ENCODE measurements around the gene ZNF738. TPM values are rescaled to one million over a fixed set of nuclear protein-coding genes. Genes with fewer than 3 reads are reported as not detected.

Gene ZNF738
- total and polyA plus RNA-seq, 2 experiments from 2014 or later, result 137 to 138 TPM

DNA sequence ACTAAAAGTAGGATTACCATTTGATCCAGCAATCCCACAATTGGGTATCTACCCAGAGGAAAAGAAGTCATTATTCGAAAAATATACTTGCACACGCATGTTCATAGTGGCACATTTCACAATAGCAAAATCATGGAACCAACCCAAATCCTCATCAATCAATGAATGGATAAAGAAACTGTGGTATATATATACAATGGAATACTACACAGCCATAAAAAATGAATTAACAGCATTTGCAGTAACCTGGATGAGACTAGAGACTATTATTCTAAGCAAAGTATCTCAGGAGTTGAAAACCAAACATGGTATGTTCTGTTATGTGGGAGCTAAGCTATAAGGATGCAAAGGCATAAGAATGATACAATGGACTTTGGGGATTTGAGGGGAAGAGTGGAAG lies 32.6 kb upstream of the ZNF738 start (continued):
- TF ChIP-seq, protein P1, sequence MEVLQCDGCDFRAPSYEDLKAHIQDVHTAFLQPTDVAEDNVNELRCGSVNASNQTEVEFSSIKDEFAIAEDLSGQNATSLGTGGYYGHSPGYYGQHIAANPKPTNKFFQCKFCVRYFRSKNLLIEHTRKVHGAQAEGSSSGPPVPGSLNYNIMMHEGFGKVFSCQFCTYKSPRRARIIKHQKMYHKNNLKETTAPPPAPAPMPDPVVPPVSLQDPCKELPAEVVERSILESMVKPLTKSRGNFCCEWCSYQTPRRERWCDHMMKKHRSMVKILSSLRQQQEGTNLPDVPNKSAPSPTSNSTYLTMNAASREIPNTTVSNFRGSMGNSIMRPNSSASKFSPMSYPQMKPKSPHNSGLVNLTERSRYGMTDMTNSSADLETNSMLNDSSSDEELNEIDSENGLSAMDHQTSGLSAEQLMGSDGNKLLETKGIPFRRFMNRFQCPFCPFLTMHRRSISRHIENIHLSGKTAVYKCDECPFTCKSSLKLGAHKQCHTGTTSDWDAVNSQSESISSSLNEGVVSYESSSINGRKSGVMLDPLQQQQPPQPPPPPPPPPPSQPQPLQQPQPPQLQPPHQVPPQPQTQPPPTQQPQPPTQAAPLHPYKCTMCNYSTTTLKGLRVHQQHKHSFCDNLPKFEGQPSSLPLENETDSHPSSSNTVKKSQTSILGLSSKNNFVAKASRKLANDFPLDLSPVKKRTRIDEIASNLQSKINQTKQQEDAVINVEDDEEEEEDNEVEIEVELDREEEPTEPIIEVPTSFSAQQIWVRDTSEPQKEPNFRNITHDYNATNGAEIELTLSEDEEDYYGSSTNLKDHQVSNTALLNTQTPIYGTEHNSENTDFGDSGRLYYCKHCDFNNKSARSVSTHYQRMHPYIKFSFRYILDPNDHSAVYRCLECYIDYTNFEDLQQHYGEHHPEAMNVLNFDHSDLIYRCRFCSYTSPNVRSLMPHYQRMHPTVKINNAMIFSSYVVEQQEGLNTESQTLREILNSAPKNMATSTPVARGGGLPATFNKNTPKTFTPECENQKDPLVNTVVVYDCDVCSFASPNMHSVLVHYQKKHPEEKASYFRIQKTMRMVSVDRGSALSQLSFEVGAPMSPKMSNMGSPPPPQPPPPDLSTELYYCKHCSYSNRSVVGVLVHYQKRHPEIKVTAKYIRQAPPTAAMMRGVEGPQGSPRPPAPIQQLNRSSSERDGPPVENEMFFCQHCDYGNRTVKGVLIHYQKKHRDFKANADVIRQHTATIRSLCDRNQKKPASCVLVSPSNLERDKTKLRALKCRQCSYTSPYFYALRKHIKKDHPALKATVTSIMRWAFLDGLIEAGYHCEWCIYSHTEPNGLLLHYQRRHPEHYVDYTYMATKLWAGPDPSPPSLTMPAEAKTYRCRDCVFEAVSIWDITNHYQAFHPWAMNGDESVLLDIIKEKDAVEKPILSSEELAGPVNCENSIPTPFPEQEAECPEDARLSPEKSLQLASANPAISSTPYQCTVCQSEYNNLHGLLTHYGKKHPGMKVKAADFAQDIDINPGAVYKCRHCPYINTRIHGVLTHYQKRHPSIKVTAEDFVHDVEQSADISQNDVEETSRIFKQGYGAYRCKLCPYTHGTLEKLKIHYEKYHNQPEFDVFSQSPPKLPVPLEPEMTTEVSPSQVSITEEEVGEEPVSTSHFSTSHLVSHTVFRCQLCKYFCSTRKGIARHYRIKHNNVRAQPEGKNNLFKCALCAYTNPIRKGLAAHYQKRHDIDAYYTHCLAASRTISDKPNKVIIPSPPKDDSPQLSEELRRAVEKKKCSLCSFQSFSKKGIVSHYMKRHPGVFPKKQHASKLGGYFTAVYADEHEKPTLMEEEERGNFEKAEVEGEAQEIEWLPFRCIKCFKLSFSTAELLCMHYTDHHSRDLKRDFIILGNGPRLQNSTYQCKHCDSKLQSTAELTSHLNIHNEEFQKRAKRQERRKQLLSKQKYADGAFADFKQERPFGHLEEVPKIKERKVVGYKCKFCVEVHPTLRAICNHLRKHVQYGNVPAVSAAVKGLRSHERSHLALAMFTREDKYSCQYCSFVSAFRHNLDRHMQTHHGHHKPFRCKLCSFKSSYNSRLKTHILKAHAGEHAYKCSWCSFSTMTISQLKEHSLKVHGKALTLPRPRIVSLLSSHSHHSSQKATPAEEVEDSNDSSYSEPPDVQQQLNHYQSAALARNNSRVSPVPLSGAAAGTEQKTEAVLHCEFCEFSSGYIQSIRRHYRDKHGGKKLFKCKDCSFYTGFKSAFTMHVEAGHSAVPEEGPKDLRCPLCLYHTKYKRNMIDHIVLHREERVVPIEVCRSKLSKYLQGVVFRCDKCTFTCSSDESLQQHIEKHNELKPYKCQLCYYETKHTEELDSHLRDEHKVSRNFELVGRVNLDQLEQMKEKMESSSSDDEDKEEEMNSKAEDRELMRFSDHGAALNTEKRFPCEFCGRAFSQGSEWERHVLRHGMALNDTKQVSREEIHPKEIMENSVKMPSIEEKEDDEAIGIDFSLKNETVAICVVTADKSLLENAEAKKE (CRISPR knock-in tag; IDR thresholded peaks at IDR 0.05), result no peak
- TF ChIP-seq EZH2phosphoT487 (IDR thresholded peaks at IDR 0.05; ENCODE audit: unreplicated experiment), result no peak

DNA sequence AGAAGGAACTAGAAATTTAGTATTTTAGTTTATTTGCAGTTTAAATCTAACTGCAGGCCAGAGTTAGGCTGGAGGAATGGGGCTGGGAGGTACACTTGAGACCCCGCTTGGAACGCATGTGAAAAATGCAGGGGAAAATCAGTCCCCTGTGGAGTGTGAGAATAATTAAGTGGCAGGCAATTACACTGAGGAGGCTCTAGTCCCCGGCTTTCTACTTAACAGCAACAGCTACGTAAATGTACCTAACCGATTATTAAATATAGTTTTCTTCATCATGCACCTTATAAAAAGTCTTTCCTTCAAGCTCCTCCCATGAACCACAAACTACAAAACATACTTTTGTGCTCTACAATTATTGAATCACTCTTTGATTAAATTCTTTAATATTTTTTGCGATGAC lies 30.4 kb upstream of the ZNF738 start:
- Mint-ChIP-seq H3K9me3 (peaks cover 35% of the 10 kb centered on the region), H3K36me3 (ENCODE audit: low read depth) (peaks cover 57% of the 10 kb centered on the region), H3K27me3 (ENCODE audit: insufficient read depth, low read depth, poor library complexity) (peaks cover 2% of the 10 kb centered on the region), H3K4me1 (peaks cover 14% of the 10 kb centered on the region), H3K4me3 (peak overlapping the region; percentile 97), H3K27ac (peak overlapping the region; percentile 99)
- H3K27ac ChIP-seq (ENCODE audit: low read depth), result peak overlapping the region; percentile 97
- H3K9me2 ChIP-seq (ENCODE audit: insufficient read depth), result no peaks in the 10 kb centered on the region
- H3K36me3 ChIP-seq (ENCODE audit: insufficient read depth), result peaks cover 16% of the 10 kb centered on the region
- H2AFZ ChIP-seq, result no peak overlapping the region
- H3K4me3 ChIP-seq, result peak overlapping the region; percentile 78
- peaks cover 55% of the 10 kb centered on the region for H3K79me2 ChIP-seq (replicated peaks; ENCODE audit: insufficient read depth)
- 0 out of 2 replicates have a peak, but pooled peaks cover 9% of the 10 kb centered on the region for H4K20me1 ChIP-seq (replicated peaks; ENCODE audit: insufficient read depth)
- H3F3A ChIP-seq (replicated peaks; ENCODE audit: low read depth), result no peaks in the 10 kb centered on the region
- peak overlapping the region; percentile 70 for H3K4me2 ChIP-seq
- no peaks in the 10 kb centered on the region for H3K27me3 ChIP-seq (ENCODE audit: insufficient read depth)
- DNase-seq (ENCODE audit: low spot score) (peak; percentile 65), ATAC-seq (peak; percentile 57)
- TF ChIP-seq CREB1 (CRISPR knock-in tag; IDR thresholded peaks at IDR 0.05; ENCODE audit: low read depth), result no peak
- TF ChIP-seq EZH2phosphoT487 (IDR thresholded peaks at IDR 0.05; ENCODE audit: unreplicated experiment), result no peak
- no peak for TF ChIP-seq STAT1 (IDR thresholded peaks at IDR 0.05; ENCODE audit: unreplicated experiment)
- TF ChIP-seq NANOG (IDR thresholded peaks at IDR 0.05; ENCODE audit: borderline replicate concordance), result no peak
- TF ChIP-seq ZNF331 (CRISPR knock-in tag; IDR thresholded peaks at IDR 0.05; ENCODE audit: low read depth), result no peak
- TF ChIP-seq, protein P1 (CRISPR knock-in tag; IDR thresholded peaks at IDR 0.05), result no peak
- TF ChIP-seq POLR2AphosphoS5 (IDR thresholded peaks at IDR 0.05; ENCODE audit: low read depth), result no peak
- no peak for TF ChIP-seq JUNB (IDR thresholded peaks at IDR 0.05; ENCODE audit: unreplicated experiment)
- TF ChIP-seq, protein P2, sequence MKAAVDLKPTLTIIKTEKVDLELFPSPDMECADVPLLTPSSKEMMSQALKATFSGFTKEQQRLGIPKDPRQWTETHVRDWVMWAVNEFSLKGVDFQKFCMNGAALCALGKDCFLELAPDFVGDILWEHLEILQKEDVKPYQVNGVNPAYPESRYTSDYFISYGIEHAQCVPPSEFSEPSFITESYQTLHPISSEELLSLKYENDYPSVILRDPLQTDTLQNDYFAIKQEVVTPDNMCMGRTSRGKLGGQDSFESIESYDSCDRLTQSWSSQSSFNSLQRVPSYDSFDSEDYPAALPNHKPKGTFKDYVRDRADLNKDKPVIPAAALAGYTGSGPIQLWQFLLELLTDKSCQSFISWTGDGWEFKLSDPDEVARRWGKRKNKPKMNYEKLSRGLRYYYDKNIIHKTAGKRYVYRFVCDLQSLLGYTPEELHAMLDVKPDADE (IDR thresholded peaks at IDR 0.05), result no peak
- H3K4me1 ChIP-seq (ENCODE audit: insufficient read depth), result peaks cover 23% of the 10 kb centered on the region

Data from GM23338 (cell line).